ENCODE results near the gene PCNX2.

PCNX2 gene

DNA sequence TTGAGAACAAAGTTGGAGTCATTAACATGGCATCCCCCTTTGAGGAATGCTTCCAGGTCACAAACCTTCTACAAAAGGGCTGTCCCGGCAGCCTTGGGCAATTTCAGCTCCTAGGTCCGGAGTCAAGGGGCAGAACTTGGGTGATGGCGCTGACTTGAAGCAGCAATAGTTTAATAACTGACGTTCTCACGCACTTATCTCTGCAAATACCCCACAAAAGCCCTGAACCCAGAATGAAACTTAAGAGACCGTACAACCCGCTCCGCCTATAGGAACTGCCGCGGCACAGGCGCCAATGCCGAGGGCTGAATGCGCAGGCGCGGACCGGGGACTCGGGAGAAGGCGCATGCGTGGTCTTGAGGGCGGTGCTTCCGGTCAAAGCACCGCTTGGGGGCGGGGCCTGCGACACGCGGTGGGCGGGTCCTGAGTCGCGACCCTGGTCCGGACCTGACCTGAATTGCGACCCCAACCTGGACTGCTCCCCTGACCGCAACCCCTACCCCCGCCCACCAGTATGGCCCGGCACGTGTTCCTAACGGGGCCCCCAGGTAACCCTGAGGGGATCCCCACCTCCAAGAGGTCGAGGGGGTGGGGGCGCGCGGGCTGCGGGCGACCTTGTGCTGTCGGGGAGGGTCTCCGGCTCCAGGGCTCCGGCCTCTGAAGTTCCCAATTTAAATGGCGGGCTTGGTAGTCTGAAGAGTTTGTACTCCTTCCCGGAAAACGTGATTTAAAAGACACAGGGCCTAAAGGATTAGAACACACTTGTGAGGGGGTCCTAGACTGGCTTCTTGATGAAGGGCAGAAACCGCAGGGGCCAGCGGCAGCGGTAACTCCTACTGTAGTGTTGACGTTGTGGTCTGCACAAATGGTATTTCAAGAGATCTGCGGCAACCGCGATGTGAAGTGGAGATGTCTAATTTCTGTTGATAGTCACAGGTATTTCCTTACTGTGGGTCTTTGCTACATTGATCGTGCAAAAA, 345.0 kb downstream of the PCNX2 start, which contains the start of gene NTPCR:
TSS of gene NTPCR (plus strand) at position 415 of the 980 bp plus-strand sequence. CDS start at position 515, 100 bp downstream.
- peak; percentile 70 for DNase-seq

DNA sequence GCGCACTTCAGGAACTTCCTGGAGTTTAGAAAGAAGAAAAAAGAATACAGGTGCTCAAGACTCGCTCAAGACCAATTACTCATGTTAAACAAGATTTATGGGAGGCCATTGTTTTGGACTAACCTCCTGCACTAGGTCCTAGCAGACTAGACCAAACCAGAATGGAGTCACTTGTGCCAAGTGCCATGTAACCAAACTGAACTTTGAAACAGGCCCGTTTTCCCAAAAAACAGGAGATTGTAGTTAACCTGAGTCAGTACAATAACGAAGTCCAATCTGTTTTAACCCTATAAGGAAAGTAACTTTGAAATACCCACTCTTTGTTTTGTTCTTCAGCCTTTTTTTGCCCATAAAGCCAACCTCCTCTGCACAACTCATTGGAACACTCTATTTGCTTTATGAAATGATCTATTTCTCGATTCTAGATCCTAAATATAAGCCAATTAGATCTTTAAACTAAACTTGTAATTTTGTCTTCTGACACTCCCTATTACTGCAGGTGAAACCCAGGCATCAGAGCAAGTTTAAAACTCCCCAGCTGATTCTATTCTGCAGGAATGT, 345.8 kb downstream of the PCNX2 start:
- no peak for DNase-seq

DNA sequence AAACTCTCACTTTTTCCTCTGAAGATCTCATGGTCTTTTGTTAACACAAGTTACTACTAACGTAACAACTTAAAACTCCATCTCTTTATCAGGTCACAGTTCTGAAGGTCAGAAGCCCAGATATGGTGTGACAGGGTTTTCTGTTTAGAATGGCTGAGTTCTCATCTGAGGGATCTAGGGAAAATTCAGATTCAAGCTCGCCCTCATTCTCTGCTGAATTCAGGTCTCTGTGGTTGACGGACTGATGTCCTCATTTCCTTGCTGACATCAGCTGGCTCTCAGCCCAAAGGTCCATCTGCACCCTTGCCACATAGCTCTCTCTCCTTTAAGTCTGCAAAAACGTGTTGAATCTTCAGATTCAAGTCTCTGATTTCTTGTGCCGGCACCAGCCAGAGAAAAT, 351.2 kb downstream of the PCNX2 start:
- DNase-seq: no peak

DNA sequence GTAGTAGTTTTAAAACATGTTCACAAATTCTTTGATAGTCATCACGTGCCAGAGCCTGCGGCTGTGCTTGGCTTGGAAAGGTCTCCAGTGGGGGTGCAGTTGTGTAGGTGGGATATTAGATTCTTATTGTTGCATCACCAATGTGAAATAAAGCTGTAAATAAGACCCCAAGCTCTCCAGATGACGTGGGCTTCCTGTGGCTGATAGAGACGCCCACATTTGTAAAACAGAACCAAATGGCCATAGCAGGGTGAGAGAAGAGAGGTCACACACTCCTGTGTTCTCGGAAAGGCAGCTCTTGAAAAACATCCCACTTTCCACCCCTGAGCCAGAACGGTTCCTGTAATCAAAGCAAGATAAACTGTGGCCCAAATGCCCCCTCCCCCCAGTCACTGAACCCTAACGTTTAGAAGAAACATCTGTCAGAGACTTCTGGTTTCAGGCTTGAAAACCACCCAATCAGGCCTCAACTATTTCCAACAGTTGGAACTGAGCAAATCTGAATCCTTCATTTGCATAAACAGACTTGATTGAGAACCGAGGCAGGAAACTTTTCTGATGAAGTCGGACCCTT, 351.8 kb downstream of the PCNX2 start:
- no peak for DNase-seq

DNA sequence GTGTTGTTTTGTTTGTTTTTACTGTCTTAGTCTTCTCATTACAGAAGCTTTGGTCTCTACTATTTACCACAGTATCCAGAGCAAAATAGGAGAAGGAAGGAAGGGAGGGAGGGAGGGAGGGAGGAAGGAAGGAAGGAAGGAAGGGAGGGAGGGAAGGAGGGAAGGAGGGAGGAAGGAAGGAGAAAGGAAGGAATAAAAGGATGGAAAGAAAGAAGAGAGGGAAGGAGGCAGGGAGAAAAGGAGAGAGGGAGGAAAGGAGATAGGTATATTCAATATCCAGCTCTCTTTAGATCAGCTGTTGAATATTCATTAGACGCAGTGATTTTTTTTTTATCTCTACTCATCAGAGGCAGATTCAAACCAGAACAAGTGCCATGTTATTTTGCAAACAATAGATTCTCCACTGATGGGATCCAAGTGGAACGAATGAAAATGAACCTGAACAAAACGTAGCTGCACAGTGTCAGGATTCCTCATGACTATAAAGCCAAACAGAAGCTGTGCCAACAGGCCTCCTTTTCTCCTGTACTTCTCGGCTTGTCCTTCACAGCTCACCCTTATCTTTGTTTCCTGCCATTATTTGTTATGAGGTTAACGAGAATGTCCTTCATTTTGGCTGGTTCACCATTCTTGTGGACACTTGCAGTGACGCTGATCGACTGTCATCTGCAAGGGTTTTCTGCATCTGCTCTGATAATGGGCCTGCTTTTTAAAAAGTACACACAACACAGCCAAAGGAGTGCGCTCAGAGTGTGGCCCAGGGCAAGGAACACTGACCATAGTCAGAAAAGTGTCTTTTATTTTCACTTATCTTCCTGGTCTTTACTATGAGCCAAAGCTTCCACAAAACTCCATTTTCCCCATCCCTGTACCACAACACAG, 352.9 kb downstream of the PCNX2 start:
- DNase-seq: no peak

DNA sequence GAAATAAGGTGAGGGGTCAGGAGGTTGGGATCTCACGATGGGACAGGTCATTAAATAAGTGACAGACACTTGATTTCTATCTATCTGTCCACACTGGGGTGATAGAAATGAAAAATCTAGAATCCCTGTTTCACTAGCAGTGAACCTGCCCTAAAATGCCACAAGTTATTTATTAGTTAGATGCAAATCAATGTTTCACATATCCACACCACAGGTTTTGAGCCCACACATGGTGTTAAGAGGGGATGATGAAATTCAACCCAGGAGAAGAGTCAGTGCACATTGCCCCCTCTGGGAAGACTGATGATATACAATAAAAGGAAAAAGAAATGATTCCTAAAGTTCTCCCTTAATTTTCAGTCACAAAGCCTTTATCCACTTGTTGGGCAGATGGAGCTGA, 355.3 kb downstream of the PCNX2 start:
- DNase-seq: no peak

DNA sequence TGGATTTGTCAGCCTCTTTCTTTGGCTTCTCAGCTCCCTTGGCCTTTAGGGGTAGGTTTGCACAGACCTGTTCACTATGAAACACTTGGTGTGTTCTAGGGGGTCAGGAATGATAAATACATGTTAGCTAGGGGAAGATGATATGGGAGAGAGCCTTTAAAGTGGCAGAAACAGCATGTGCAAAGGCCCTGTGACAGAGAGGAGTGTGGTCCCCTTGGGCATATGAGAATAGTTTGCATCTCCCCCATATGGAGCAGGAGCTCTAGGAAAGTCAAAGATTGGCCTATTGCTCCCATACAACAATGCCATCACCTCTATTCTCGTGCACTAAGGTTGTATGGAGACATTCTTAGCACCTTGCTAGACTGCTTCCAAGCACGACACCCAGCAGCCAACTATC, 355.8 kb downstream of the PCNX2 start:
- DNase-seq: no peak

DNA sequence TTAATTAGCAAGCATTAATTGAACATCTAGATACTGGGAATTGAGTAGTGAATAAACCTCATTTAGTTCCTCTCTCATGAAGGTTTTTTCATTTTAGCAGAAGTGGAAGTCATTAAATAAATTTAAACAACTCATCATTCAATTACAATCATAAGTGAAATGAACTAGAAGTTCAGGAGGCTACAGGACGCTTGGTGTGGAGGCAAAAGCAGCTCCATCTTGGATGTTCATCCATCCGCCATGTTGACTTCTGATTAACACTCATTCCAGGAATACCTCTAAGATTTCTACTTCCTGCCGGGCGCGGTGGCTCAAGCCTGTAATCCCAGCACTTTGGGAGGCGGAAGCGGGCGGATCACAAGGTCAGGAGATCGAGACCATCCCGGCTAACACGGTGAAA, 356.6 kb downstream of the PCNX2 start:
- DNase-seq: no peak

DNA sequence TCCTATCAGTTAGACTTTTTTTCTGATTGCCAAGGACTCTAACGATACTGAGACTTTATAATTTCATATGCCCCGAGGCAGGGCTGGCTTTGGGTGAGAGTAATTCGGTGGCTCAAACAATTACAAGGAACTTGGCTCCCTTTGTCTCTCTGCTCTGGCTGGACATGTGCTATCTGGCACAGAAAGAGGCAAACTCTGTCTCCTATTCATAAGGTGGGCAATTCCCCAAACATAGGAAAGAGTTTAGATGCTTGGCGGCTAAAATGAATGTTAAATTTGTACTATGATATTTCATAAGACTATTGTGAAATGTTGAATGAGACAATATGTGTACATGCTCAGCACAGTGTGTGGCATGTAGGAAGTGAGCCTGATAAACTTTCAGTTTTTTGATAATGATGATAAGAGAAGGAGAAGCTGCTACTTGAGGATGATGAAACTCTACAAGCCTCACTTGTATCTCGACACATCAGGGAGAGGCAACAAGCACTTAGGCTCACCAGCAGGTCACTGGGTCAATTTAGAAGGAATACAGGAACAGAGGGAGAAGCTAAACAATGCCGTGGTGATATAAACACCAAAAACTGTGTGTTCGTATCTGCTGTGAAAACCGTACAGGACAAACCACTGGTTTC, 357.7 kb downstream of the PCNX2 start:
- DNase-seq: no peak

DNA sequence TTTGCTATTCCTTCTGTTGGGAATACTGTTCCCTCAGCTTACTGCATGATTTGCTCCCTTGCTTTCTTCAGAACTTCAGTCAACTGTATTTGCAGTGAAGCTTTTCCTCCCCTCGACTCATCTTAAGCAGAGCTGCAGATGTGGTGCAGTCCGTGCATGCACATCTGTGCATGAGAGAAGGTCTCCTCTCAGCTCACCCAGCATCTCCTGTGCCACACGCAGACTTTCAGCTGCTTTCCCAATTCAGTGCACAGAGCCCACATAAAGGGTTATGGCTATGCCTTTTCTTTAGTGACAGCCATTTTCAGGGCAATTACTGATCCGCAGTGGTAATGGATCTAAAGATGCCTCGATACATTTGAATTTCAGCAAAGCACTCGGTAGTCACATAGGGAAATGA, 358.6 kb downstream of the PCNX2 start:
- DNase-seq: no peak
